ENCODE results near the gene MB21D2. TPM values are rescaled to one million over a fixed set of nuclear protein-coding genes. Genes with fewer than 3 reads are reported as not detected.

The MB21D2 gene
- total RNA-seq, 5 donors from 2014 or later (not counting 1 experiment from before 2014, with no cell fraction given), result 4.1 to 7.6 (median 5.5) TPM

DNA sequence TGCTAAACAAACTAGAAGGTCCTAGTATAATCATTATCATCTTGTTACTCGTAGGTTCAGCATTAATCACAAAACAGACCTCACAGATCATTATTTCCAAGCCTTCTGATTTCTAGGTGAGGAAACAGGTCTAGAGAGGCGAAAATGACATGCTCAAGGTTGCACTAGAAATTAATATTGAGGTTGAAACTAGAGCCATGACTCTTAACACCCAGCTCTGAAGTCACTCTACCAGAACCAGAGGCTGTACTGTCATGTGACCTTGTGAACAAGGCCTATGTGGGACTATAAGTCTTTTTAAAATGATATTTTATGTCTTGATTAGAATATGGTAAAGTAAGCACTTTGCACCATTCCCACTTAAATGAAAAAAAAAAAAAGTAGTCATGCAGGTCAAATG, 166.5 kb downstream of the MB21D2 start:
- Histone ChIP-seq H3K36me3 (ENCODE audit: control insufficient read depth in 2 of 2, extremely low read depth in 1 of 2, insufficient read depth in 1 of 2, low read length in 1 of 2) (no peaks in the 10 kb centered on the region), H3K27me3 (replicated peaks in 1 of 2; ENCODE audit: control insufficient read depth in 2 of 2, extremely low read depth in 1 of 2, insufficient read depth in 2 of 2, low read length in 1 of 2) (no peaks in the 10 kb centered on the region), H3K4me1 (ENCODE audit: control insufficient read depth in 1 of 2, extremely low read depth in 1 of 2, insufficient read depth in 2 of 2, low read length in 2 of 2) (no peaks in the 10 kb centered on the region), H3K9me3 (no peaks in the 10 kb centered on the region), H3K4me3 (ENCODE audit: control insufficient read depth in 1 of 2, extremely low read depth in 1 of 2, low read length in 1 of 2) (no peak overlapping the region), H3K27ac (ENCODE audit: low read length) (no peak overlapping the region)
- no peak for ATAC-seq (replicated peaks in 1 of 4)
- peaks cover 3 to 7% (median 3%) of the 10 kb centered on the region in 3 donors for H3K9me3 Mint-ChIP-seq
- 20% methylated on average over 1 of the region's 2 CpGs for WGBS (ENCODE audit: insufficient coverage)
- ChIA-PET CTCF (interaction anchor here in 1 of 2 donors (0.5 to 1.1 kb wide), 3 partner anchors 121 to 404 kb away, joined by 3 to 4 read pairs (median 3); no protein-coding TSS in a partner anchor), POLR2A (interaction anchor here in 1 of 2 donors (0.5 kb wide), 1 partner anchor 58 kb away, joined by 3 read pairs; no protein-coding TSS in a partner anchor)
- H3K27ac Mint-ChIP-seq, result no peak overlapping the region
- no peaks in the 10 kb centered on the region for H3K4me1 Mint-ChIP-seq
- DNase-seq, result no peak
- H3K36me3 Mint-ChIP-seq, result no peaks in the 10 kb centered on the region
- no peak overlapping the region for H3K4me3 Mint-ChIP-seq
- peaks cover 4 to 18% of the 10 kb centered on the region in 2 donors for H3K27me3 Mint-ChIP-seq

DNA sequence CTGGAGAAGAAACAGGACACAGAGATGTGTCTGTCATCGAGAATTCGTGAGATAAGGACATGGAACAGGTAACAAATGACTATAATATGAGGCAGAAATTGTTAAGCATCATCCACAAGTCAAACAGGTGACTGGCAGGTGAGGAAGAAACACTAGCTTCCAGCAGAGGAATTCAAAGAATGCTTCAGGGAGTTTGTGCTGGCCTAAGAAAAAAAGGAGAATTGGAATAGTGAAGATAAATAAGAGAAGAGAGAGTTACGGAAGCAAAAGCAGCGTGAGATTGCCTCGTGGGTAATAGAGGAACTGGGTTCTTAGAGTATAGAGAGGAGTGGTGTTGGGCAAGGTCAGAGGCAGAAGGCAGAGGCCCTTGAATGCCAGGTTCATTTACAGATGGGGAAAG, 167.5 kb downstream of the MB21D2 start:
- Mint-ChIP-seq H3K36me3 (no peaks in the 10 kb centered on the region), H3K27ac (no peak overlapping the region), H3K9me3 (peaks cover 3 to 6% (median 3%) of the 10 kb centered on the region in 3 donors), H3K27me3 (peaks cover 2 to 14% of the 10 kb centered on the region in 2 donors), H3K4me3 (no peak overlapping the region), H3K4me1 (no peaks in the 10 kb centered on the region)
- H3K4me3 ChIP-seq (ENCODE audit: control insufficient read depth in 1 of 2, extremely low read depth in 1 of 2, low read length in 1 of 2), result no peak overlapping the region
- no peak for DNase-seq
- ChIA-PET POLR2A (no interaction called here), CTCF (no interaction called here)
- no peaks in the 10 kb centered on the region for H3K36me3 ChIP-seq (ENCODE audit: control insufficient read depth in 2 of 2, extremely low read depth in 1 of 2, insufficient read depth in 1 of 2, low read length in 1 of 2)
- no peaks in the 10 kb centered on the region for H3K4me1 ChIP-seq (ENCODE audit: control insufficient read depth in 1 of 2, extremely low read depth in 1 of 2, insufficient read depth in 2 of 2, low read length in 2 of 2)
- WGBS (ENCODE audit: insufficient coverage), result 100% methylated on average over 2 of the region's 5 CpGs
- no peak for ATAC-seq (replicated peaks in 1 of 4)
- no peak overlapping the region for H3K27ac ChIP-seq (ENCODE audit: low read length)
- no peaks in the 10 kb centered on the region for H3K27me3 ChIP-seq (replicated peaks in 1 of 2; ENCODE audit: control insufficient read depth in 2 of 2, extremely low read depth in 1 of 2, insufficient read depth in 2 of 2, low read length in 1 of 2)
- no peaks in the 10 kb centered on the region for H3K9me3 ChIP-seq

- no peaks in the 10 kb centered on the region for H3K4me1 Mint-ChIP-seq
- POLR2A ChIA-PET, result no interaction called here
- Histone ChIP-seq H3K27me3 (replicated peaks in 1 of 2; ENCODE audit: control insufficient read depth in 2 of 2, extremely low read depth in 1 of 2, insufficient read depth in 2 of 2, low read length in 1 of 2) (no peaks in the 10 kb centered on the region), H3K4me3 (ENCODE audit: control insufficient read depth in 1 of 2, extremely low read depth in 1 of 2, low read length in 1 of 2) (no peak overlapping the region), H3K27ac (ENCODE audit: low read length) (no peak overlapping the region), H3K36me3 (ENCODE audit: control insufficient read depth in 2 of 2, extremely low read depth in 1 of 2, insufficient read depth in 1 of 2, low read length in 1 of 2) (no peaks in the 10 kb centered on the region), H3K4me1 (ENCODE audit: control insufficient read depth in 1 of 2, extremely low read depth in 1 of 2, insufficient read depth in 2 of 2, low read length in 2 of 2) (no peaks in the 10 kb centered on the region), H3K9me3 (no peaks in the 10 kb centered on the region)
- no peak overlapping the region for H3K4me3 Mint-ChIP-seq
- WGBS (ENCODE audit: insufficient coverage), result no CpG with 5 or more reads among the region's 3 CpGs
- H3K27ac Mint-ChIP-seq, result no peak overlapping the region
- no peak for ATAC-seq (replicated peaks in 1 of 4)
- H3K36me3 Mint-ChIP-seq, result no peaks in the 10 kb centered on the region
- DNase-seq, result no peak
- peaks cover 4 to 10% of the 10 kb centered on the region in 2 donors for H3K27me3 Mint-ChIP-seq
- CTCF ChIA-PET, result no interaction called here
- H3K9me3 Mint-ChIP-seq, result peaks cover 0 to 8% (median 3%) of the 10 kb centered on the region in 3 donors
Measured at GRCh38 chr3:192747746-192748145, 169.9 kb downstream of the MB21D2 start.

DNA sequence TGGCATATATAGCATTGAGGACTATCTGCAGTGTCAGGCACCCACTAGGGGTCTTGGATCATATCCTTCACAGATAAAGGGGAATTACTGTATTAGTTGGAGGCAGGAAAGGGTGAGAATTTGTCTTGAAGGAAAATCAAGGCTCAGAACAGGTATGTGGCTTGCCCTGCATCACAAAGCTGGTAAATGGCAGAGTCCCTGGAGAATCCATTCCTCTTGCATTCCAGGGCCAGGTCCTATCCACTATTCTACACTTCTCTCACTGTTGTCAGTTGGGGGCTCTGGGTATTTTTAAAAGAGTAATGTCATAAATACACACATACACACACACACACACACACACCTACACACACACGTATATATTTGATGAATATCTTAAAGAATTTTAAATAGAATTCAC, 170.5 kb downstream of the MB21D2 start:
- CTCF ChIA-PET, result no interaction called here
- no CpG with 5 or more reads among the region's 1 CpG for WGBS (ENCODE audit: insufficient coverage)
- no peak overlapping the region for H3K27ac ChIP-seq (ENCODE audit: low read length)

More for the DNA sequence above, 170.5 kb downstream of the MB21D2 start:
- Histone ChIP-seq H3K4me1 (ENCODE audit: control insufficient read depth in 1 of 2, extremely low read depth in 1 of 2, insufficient read depth in 2 of 2, low read length in 2 of 2) (no peaks in the 10 kb centered on the region), H3K27me3 (replicated peaks in 1 of 2; ENCODE audit: control insufficient read depth in 2 of 2, extremely low read depth in 1 of 2, insufficient read depth in 2 of 2, low read length in 1 of 2) (no peaks in the 10 kb centered on the region), H3K9me3 (no peaks in the 10 kb centered on the region), H3K36me3 (ENCODE audit: control insufficient read depth in 2 of 2, extremely low read depth in 1 of 2, insufficient read depth in 1 of 2, low read length in 1 of 2) (no peaks in the 10 kb centered on the region), H3K4me3 (ENCODE audit: control insufficient read depth in 1 of 2, extremely low read depth in 1 of 2, low read length in 1 of 2) (no peak overlapping the region)
- Mint-ChIP-seq H3K9me3 (peaks cover 0 to 8% (median 3%) of the 10 kb centered on the region in 3 donors), H3K27me3 (peaks cover 4 to 10% of the 10 kb centered on the region in 2 donors), H3K36me3 (no peaks in the 10 kb centered on the region), H3K4me1 (no peaks in the 10 kb centered on the region), H3K4me3 (no peak overlapping the region), H3K27ac (no peak overlapping the region)
- DNase-seq (no peak), ATAC-seq (replicated peaks in 1 of 4) (no peak)
- POLR2A ChIA-PET, result no interaction called here

Other genes with a start within 250 kb of the MB21D2 start
- under 1 TPM in 3 of 5 donors, not detected in 2; 0.09 to 0.22 (median 0.16) TPM for gene FGF12, start 190.3 kb downstream of the MB21D2 start, total RNA-seq